GM21619 (cell line): ENCODE results near the gene CHPT1.
"Not testable (repeated sequence)": the region's sequence is repeated elsewhere in the genome, so short reads cannot be mapped to it uniquely, and the experiment has no call there.

ENCODE experiments used
- ATAC-seq: cut with Tn5 transposase; IDR thresholded peaks from one replicate; pipeline ENCODE4 v1.9.1; 2021; ENCODE audit not compliant: unreplicated experiment

The CHPT1 gene

DNA sequence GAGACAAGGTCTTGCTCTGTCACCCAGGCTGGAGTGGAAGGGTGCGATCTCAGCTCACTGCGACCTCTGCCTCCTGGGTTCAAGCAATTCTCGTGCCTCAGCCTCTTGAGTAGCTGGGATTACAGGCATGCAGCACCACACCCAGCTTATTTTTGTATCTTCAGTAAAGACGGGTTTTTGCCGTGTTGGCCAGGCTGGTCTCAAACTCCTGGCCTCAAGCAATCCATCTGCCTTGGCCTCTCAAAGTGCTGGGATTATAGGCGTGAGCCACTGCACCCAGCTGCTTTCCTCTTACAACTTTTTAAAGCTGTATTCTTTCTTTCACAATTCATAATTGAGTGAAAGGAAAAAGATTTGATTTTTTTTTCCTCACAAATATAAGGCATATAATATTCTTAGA, 15.8 kb upstream of the CHPT1 start:
- not testable (repeated sequence) for ATAC-seq

DNA sequence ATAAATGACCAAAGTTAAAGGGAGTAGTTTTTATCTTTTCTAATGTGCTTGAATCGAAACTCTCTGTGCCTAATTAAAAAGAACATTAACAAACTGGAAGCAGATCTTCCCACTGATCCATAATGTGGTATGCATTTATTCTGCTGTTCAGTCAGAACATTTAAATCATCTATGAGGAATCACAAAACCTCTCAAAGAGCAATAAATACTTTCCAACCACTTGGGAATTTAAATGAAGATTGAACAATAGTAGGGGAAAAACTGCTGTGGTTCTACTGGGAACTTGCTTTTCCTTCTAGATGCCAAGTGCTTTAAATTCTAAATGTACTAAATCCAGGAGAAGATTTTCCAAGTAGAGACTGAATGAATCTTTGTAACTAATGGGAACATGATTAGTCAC, 12.3 kb upstream of the CHPT1 start:
- ATAC-seq: no peak

DNA sequence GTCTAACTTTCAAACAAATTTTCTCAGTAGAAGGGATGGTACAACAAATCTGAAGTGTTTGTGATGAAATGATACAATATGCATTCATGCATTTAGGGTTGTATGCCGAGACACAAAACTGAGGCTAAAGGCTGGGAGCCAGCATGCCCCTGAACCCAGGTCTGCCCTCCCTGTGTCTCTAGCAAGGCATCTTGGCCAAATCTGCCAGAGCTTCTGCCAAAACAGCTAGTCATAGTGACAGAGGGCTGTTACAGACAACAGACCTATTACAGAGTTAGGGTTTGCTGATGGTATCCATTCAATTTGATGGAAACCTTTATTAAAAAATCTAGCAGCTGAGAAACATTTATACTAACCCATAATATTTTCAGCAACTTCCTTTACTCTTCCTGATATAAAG, 11.3 kb upstream of the CHPT1 start:
- ATAC-seq: no peak

DNA sequence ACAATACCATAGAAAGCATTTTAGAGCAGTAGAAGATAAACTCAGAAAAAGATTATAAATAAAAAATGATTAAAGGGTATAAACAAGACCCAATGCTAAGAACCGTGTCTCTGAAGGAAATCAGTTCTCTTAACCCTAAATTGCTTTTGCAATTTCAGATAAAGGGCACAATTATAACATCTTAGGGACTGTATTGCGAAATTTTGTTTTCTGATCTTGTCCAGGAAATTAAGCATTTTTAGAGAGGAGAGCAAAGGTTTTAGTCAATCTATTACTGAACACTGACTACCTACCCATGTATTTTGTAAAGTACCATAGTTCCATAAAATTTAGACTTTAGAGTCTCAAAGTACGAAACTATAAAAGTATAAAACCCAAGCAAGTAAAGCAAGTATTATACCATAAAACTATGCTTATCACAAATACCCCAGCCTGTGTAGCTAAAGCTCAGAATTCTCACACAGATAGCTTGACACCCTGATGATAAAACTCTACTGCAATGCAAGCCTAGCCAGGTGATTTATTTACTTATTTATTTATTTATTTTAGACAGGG, 6.8 kb upstream of the CHPT1 start:
- no peak for ATAC-seq

DNA sequence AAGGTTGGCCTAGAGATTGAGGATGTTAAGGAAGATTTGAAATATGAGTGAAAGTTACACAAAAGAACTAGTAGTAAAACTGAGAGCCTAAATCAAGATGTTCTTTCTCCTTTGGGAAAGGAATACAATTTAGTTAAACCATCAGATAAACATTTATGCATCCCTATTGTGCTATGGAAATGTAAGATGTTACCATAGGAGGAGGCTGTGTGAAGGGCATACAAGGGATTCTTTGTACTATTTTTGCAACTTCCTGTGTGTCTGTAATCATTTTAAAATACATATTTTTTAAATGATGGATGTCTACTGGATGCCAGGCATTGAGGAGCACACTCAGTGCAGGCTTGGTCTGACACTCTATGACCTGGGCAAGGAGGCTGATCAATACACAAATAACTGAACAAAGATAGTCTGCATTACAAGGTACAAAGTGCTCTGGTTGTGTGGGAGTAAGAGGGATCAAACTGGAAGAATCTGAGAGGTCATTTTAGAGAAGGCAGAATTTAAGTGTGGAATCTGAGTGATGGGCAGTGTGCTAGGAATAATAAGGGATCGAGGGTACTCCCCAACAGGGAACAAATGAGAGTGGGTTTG, 5.8 kb upstream of the CHPT1 start:
- ATAC-seq: no peak

- no peak for ATAC-seq
Observed at GRCh38 chr12:101694297-101694848, 3.1 kb upstream of the CHPT1 start.

DNA sequence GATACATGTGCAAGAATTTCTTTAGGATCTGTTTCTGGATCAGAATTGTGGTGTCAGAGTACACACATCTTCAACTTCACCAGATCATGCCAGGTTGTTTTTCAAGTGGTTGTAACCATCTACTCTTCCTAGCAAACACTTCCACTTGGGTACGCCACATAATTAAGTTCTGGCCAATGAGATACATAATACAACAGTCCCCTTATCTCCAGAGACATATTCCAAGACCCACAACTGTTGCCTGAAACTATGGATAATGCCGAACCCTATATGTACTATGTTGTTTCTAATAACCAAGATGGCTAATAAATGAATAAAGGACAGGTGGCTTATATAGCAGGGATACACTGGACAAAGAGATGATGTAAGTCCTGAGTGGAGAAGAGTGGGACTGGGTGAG, 2.5 kb upstream of the CHPT1 start:
- ATAC-seq: no peak

DNA sequence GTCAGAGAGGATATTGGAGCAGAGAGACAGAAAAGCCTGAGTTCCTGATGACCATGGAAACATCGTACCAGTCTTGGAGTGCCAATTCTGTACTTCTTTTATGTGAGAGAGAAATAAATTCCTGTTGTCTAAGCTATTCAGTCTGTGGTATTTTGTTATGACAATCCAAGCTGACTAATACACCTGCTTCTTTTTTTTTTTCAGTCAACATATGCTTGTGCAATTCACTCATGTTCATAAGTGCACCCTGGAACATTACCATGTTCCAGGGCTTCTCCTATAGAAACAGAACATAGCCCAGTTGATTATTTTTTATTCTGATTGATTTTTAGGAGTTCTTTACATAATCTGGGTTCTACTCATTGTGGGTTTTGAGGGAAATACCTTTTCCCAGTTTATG, 1.7 kb upstream of the CHPT1 start:
- ATAC-seq: no peak

GRCh38 chr12:101696251-101697196, 916 bp upstream of the CHPT1 start:
- ATAC-seq: peak; percentile 43

DNA sequence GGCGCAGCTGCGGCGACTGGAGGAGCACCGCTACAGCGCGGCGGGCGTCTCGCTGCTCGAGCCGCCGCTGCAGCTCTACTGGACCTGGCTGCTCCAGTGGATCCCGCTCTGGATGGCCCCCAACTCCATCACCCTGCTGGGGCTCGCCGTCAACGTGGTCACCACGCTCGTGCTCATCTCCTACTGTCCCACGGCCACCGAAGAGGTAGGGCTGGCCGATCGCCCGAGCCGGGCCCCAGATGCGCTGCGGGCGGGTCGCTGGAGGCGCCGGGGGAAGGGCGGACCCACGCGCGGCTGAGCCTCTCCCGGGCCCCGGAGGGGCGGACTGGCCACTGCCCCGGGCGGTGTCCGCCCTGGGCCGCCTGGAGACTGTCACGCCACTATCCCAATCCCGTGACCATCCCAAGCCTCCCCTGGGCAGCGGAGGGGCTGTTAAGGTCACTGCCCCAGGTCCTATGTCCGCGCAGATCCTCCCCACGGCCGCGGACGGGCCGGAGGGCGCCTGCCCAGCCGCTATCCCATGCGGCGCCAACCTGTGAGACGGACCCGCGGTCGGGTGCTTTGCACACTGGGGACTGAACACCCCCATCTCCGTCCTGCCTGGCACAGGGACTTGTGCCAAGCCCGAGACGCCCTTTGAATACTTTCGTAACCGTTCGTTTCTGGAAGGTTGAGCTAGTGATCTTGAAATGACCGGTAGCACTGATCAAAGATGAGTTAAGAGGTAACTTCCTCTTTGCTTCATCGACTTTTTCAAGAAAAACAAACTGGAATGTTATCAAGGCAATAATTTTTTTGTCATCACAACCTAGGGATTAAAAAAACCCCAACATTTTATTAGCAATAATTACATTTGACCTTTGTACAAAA, 725 bp downstream of the CHPT1 start:
- ATAC-seq: peak; percentile 31

DNA sequence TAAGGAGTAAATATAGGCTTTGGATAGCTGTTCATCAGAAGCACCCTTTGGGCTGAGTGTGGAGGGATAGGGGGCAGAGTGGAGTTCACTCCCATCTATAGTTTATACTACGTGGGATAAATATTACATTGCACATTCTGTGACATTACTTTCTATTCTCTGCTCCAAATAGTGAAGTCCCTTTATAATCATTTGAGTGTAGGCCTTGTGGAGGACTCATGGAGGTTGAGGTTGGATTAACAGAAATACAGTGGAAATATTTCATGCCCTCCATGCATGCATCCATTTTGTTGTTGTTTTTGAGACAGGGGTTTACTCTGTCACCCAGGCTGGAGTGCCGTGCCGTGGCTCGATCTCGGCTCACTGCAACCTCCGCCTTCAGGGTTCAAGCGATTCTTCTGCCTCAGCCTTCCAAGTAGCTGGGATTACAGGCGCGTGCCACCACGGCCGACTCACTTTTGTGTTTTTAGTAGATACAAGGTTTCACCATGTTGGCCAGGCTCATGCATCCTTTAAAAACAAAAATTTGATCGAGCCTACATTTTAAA, 1.4 kb downstream of the CHPT1 start:
- ATAC-seq: no peak

DNA sequence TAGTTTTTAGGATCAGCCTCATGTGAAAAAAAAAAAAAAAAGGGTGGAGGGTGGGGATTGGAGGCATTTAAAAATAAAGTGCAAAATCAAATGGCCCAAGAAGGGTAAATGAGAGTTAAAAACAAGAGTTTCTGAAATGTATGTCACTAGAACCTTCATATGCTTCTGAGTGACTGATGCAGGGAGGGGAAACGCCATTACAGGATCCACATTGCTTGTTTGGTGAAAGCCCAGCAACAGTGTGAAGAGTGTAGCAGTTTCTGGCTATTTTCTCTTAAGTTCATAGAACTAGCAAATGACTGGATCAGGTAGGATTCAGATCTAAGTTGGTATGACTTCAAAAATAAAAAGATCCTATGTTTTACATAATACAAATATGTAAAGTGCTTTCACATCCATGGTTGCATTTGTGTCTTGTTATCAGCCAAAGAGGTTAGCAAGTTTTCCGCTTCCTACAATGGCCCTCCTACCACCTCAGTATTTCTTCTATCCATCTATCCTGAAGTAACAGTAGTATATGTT, 2.9 kb downstream of the CHPT1 start:
- no peak for ATAC-seq

DNA sequence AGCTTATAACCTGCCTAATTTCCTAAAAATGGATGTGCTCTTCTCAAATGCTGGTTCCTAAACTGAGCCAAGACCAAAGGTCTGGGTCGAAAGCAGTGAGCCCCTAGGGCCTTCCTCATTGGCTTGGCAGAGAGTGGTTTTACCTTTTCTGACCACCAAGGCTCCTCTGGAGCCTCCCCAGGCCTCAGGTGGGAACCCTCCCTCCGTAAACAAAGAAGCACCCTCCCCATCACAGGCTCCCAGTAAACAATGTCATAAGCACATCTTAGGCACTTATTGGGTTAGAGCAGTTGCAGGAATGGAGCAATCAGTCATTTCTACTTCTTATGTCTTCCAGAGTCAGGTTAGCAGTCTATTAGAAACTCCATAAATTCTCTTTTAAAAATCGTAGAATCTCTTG, 6.0 kb downstream of the CHPT1 start:
- no peak for ATAC-seq

GRCh38 chr12:101706403-101706802, 9.0 kb downstream of the CHPT1 start:
- no peak for ATAC-seq

DNA sequence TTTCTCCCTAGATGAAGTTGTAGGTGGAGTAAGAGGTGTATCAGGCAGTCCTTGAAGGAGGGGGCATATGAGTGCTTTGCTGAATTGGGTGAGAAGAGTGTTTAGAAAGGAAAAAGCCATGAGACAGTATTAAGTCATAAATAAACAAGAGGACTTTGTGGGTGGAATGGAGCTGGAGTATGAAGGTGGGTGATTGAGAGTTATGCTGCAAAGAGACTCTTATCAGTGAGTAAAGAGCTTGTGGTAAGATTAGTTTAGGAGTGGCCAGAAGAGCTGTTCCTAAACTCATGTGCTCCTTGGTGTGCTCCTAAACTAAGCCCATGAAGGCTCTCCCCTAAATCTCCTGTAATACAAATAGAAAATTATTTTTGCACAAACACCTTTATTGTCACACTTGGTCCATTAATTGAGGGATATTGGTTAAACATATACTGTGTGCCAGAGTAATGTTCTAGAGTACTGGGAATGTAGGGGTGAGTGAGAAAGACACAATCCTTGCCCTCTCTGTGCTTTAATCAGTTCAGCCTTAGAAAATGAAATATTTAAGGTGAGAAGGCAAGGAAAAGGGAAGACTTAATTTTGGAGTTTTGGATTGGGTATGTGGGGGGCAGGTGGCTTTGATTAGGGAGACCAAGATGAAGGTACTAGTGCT, 9.8 kb downstream of the CHPT1 start:
- ATAC-seq: no peak

GRCh38 chr12:101710288-101710687, 12.8 kb downstream of the CHPT1 start:
- no peak for ATAC-seq

GRCh38 chr12:101713059-101713682, 15.7 kb downstream of the CHPT1 start:
- no peak for ATAC-seq

DNA sequence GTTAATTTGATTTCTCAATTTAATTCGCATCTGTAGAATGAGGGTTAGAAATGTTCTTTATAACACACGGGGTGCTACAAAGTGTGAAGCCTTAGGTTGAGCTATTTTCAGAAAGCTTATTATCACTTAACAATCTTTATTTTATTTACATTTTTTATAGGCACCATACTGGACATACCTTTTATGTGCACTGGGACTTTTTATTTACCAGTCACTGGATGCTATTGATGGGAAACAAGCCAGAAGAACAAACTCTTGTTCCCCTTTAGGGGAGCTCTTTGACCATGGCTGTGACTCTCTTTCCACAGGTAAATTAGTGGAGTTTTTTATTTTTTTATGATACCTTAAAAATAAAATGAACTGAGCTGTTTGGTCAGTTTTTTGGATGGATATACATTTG, 16.5 kb downstream of the CHPT1 start:
- ATAC-seq: no peak

GRCh38 chr12:101714877-101715444, 17.5 kb downstream of the CHPT1 start:
- ATAC-seq: no peak
